NCI-H2196 (cell line): ENCODE data around the gene NEUROG2.

Source experiments
- DNase-seq: peaks from one replicate; lab custom pipeline; 2025; ENCODE audit not compliant: unreplicated experiment; lab: John Stamatoyannopoulos, UW

The NEUROG2 gene

GRCh38 chr4:112521123-112522023 is 5.4 kb upstream of the NEUROG2 start:
- no peak for DNase-seq

- no peak for DNase-seq
Observed at GRCh38 chr4:112520598-112521122, 4.7 kb upstream of the NEUROG2 start.

GRCh38 chr4:112519689-112520597 is 4.0 kb upstream of the NEUROG2 start:
- DNase-seq, result no peak

- DNase-seq, result no peak
Observed at GRCh38 chr4:112518675-112519074, 2.7 kb upstream of the NEUROG2 start.

- DNase-seq, result no peak
Observed at GRCh38 chr4:112517911-112518310, 1.9 kb upstream of the NEUROG2 start.

GRCh38 chr4:112517067-112517634 is 1.2 kb upstream of the NEUROG2 start:
- DNase-seq, result no peak

- DNase-seq, result peak; percentile 5
Observed at GRCh38 chr4:112516471-112517066, 589 bp upstream of the NEUROG2 start.

GRCh38 chr4:112515198-112516065 is 548 bp downstream of the NEUROG2 start:
- DNase-seq, result peak; percentile 8

GRCh38 chr4:112514647-112515197 is 1.3 kb downstream of the NEUROG2 start:
- DNase-seq, result peak; percentile 1

GRCh38 chr4:112513971-112514646 is 1.9 kb downstream of the NEUROG2 start:
- no peak for DNase-seq

- no peak for DNase-seq
Observed at GRCh38 chr4:112511803-112512118, 4.2 kb downstream of the NEUROG2 start.

- no peak for DNase-seq
Observed at GRCh38 chr4:112511093-112511802, 4.7 kb downstream of the NEUROG2 start.

GRCh38 chr4:112510291-112511092 is 5.5 kb downstream of the NEUROG2 start:
- no peak for DNase-seq

GRCh38 chr4:112509243-112510141 is 6.5 kb downstream of the NEUROG2 start:
- DNase-seq, result no peak

GRCh38 chr4:112508356-112508755 is 7.6 kb downstream of the NEUROG2 start:
- no peak for DNase-seq

- no peak for DNase-seq
Observed at GRCh38 chr4:112504807-112505206, 11.2 kb downstream of the NEUROG2 start.

- no peak for DNase-seq
Observed at GRCh38 chr4:112502871-112503270, 13.1 kb downstream of the NEUROG2 start.
